HepG2 (cell line): ENCODE data around the gene C3orf18. TPM values are rescaled to one million over a fixed set of nuclear protein-coding genes. Genes with fewer than 3 reads are reported as not detected.

Experiments used
- BRCA1 ChIP-seq: sonication (generic); formaldehyde crosslinking; IDR thresholded peaks from 2 replicates; pipeline ENCODE4 v1.4.0; 2020; ENCODE audit warnings: missing genetic modification reagents
- ETV5 ChIP-seq: IDR thresholded peaks from 2 replicates; pipeline ENCODE4 v1.6.1; 2018; ENCODE audit warnings: missing biosample characterization, missing genetic modification reagents, inconsistent platforms, borderline replicate concordance
- ETV6 ChIP-seq: sonication (generic); formaldehyde crosslinking; conservative IDR thresholded peaks from 2 replicates; pipeline ENCODE4 v1.4.0; 2020; ENCODE audit warnings: missing genetic modification reagents
- KAT2B ChIP-seq: fragments of 150-350 bp; IDR thresholded peaks from 2 replicates; pipeline ENCODE4 v1.6.1; 2014; ENCODE audit warnings: low read depth, low read length, borderline replicate concordance
- KLF16 ChIP-seq, 2 experiments: sonication (generic) in 1 of 2; formaldehyde crosslinking in 1 of 2; IDR thresholded peaks; 2 replicates each; pipeline versions ENCODE4 v1.6.1 to v1.8.0; 2016 to 2023; ENCODE audit warnings: missing genetic modification reagents in 2 of 2, missing compliant biosample characterization in 1 of 2
- MAFK ChIP-seq, 2 experiments: IDR thresholded peaks in 1 of 2; conservative IDR thresholded peaks in 1 of 2; 2 replicates each; pipeline ENCODE4 v1.6.1; 2011; ENCODE audit warnings: improper control_type of control experiment in 2 of 2, low read length in 2 of 2
- MIER2 ChIP-seq: IDR thresholded peaks from 2 replicates; pipeline ENCODE4 v1.6.1; 2016; ENCODE audit warnings: missing biosample characterization, missing genetic modification reagents
- NFRKB ChIP-seq: fragments of 450-650 bp; IDR thresholded peaks from 2 replicates; pipeline ENCODE4 v1.6.1; 2017
- SRY ChIP-seq: sonication (generic); formaldehyde crosslinking; IDR thresholded peaks from 2 replicates; pipeline ENCODE4 v1.8.0; 2022; ENCODE audit warnings: mild to moderate bottlenecking, missing genetic modification reagents
- XRCC5 ChIP-seq: fragments of 200-400 bp; formaldehyde crosslinking; optimal IDR thresholded peaks from 2 replicates; pipeline ENCODE3; 2017; ENCODE audit warnings: mild to moderate bottlenecking, low read length
- ZFY ChIP-seq: sonication (generic); formaldehyde crosslinking; IDR thresholded peaks from 2 replicates; pipeline ENCODE4 v1.4.0; 2020; ENCODE audit warnings: missing genetic modification reagents
- ZNF253 ChIP-seq: sonication (generic); formaldehyde crosslinking; IDR thresholded peaks from 2 replicates; pipeline ENCODE4 v1.8.0; 2022; ENCODE audit warnings: mild to moderate bottlenecking, missing genetic modification reagents, borderline replicate concordance
- ZNF781 ChIP-seq: sonication (generic); formaldehyde crosslinking; IDR thresholded peaks from 2 replicates; pipeline ENCODE4 v1.5.1; 2020; ENCODE audit warnings: borderline replicate concordance, mild to moderate bottlenecking, missing genetic modification reagents; ENCODE audit errors: not compliant biosample characterization
- ZNF792 ChIP-seq: IDR thresholded peaks from 2 replicates; pipeline ENCODE4 v1.6.1; 2016
- ZNF891 ChIP-seq: sonication (generic); formaldehyde crosslinking; IDR thresholded peaks from 2 replicates; pipeline ENCODE4 v1.5.0; 2020; ENCODE audit warnings: mild to moderate bottlenecking, missing genetic modification reagents
- polyA plus RNA-seq, 8 experiments: library from polyadenylated mRNA; depleted of rRNA in 3 of 8; stranded (reverse) in 7 of 8; unstranded in 1 of 8; fragments of >200 nt; fragmentation: Illumina TruSeq in 4 of 8; extraction: Trizol in 4 of 8; gene quantifications; 2 replicates each; pipeline versions ENCODE4 v1.2.1 to v1.2.3, GENCODE V29; 2011 to 2016; ENCODE audit warnings: low read depth in 4 of 8, missing spikeins in 1 of 8, mixed read lengths in 1 of 8; ENCODE audit not compliant: insufficient read depth in 1 of 8
- total RNA-seq, 5 experiments: library from RNA; depleted of rRNA; stranded (reverse); fragments of >200 nt; fragmentation: Illumina TruSeq; extraction: Trizol; gene quantifications; 2 replicates each; pipeline ENCODE4 v1.2.3, GENCODE V29; 2016; ENCODE audit warnings: low read depth in 1 of 5
- TF ChIP-seq, protein P1 (sequence below): sonication (generic); formaldehyde crosslinking; IDR thresholded peaks from 2 replicates; pipeline ENCODE4 v1.5.0; 2020; ENCODE audit warnings: missing genetic modification reagents, mild to moderate bottlenecking, borderline replicate concordance
- TF ChIP-seq, protein P2 (sequence below): sonication (generic); formaldehyde crosslinking; IDR thresholded peaks from 2 replicates; pipeline ENCODE4 v1.4.0; 2020; ENCODE audit warnings: missing genetic modification reagents
- TF ChIP-seq, protein P3 (sequence below): sonication (generic); formaldehyde crosslinking; IDR thresholded peaks from 2 replicates; pipeline ENCODE4 v1.8.1; 2023; ENCODE audit warnings: mild to moderate bottlenecking, inconsistent platforms, moderate library complexity, missing genetic modification reagents, borderline replicate concordance
- TF ChIP-seq, protein P4 (sequence below): IDR thresholded peaks from 2 replicates; pipeline ENCODE4 v1.6.1; 2016; ENCODE audit warnings: low read depth, missing genetic modification reagents, missing compliant biosample characterization
- TF ChIP-seq, protein P5 (sequence below): sonication (generic); formaldehyde crosslinking; conservative IDR thresholded peaks from 2 replicates; pipeline ENCODE4 v1.4.0; 2020; ENCODE audit warnings: missing genetic modification reagents

C3orf18 gene
- total and polyA plus RNA-seq, 2 of the 13 experiments (the other 11 are each of a cell fraction or from before 2014, with no cell fraction given), result 1.6 to 4.8 TPM

DNA sequence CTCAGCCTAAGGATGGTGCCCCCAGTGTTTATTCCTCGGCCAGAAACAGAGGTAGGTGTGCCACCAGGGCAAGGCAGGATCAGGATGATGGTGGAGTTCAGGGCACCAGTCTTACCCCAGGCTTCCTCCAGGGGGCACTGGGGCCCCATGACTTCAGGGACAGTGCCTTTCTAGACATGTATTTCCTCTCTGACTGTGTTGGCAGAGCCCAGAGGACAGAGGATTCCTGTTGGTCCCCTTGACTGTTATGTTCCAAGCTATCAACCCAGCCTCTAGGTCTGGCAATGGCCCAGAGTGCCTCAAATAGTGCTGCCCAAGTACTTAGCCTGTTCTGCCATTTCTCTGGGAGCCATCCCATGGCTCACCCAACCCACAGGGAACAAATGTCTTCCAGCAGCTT is 4.6 kb upstream of the C3orf18 start (continued):
- no peak for TF ChIP-seq ZNF781 (CRISPR knock-in tag)
- no peak for TF ChIP-seq SRY
- TF ChIP-seq, protein P1, sequence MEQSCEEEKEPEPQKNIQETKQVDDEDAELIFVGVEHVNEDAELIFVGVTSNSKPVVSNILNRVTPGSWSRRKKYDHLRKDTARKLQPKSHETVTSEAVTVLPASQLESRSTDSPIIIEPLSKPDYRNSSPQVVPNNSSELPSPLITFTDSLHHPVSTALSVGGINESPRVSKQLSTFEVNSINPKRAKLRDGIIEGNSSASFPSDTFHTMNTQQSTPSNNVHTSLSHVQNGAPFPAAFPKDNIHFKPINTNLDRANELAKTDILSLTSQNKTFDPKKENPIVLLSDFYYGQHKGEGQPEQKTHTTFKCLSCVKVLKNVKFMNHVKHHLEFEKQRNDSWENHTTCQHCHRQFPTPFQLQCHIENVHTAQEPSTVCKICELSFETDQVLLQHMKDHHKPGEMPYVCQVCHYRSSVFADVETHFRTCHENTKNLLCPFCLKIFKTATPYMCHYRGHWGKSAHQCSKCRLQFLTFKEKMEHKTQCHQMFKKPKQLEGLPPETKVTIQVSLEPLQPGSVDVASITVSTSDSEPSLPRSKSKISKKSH (CRISPR knock-in tag), result no peak
- TF ChIP-seq ZNF891 (CRISPR knock-in tag), result peak; percentile 72; the same call in 1 of the 2 replicates
- TF ChIP-seq, protein P2, sequence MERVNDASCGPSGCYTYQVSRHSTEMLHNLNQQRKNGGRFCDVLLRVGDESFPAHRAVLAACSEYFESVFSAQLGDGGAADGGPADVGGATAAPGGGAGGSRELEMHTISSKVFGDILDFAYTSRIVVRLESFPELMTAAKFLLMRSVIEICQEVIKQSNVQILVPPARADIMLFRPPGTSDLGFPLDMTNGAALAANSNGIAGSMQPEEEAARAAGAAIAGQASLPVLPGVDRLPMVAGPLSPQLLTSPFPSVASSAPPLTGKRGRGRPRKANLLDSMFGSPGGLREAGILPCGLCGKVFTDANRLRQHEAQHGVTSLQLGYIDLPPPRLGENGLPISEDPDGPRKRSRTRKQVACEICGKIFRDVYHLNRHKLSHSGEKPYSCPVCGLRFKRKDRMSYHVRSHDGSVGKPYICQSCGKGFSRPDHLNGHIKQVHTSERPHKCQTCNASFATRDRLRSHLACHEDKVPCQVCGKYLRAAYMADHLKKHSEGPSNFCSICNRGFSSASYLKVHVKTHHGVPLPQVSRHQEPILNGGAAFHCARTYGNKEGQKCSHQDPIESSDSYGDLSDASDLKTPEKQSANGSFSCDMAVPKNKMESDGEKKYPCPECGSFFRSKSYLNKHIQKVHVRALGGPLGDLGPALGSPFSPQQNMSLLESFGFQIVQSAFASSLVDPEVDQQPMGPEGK (CRISPR knock-in tag), result peak; percentile 35; the same call in 1 of the 2 replicates
- TF ChIP-seq KAT2B, result no peak
- TF ChIP-seq, protein P3, sequence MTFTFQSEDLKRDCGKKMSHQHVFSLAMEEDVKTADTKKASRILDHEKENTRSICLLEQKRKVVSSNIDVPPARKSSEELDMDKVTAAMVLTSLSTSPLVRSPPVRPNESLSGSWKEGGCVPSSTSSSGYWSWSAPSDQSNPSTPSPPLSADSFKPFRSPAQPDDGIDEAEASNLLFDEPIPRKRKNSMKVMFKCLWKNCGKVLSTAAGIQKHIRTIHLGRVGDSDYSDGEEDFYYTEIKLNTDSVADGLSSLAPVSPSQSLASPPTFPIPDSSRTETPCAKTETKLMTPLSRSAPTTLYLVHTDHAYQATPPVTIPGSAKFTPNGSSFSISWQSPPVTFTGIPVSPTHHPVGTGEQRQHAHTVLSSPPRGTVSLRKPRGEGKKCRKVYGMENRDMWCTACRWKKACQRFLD, result no peak
- TF ChIP-seq ZFY (CRISPR knock-in tag), result no peak
- 0 out of 2 replicates have a peak, but pooled peaks have one; percentile 30 for TF ChIP-seq MIER2 (CRISPR knock-in tag)
- TF ChIP-seq ETV6 (CRISPR knock-in tag), result 0 out of 2 replicates have a peak, but pooled peaks have one; percentile 27
- TF ChIP-seq ZNF253 (CRISPR knock-in tag), result no peak
- TF ChIP-seq NFRKB, result no peak
- TF ChIP-seq KLF16 (CRISPR knock-in tag; IDR thresholded peaks at IDR 0.05), result peak in 1 of 2 experiments; percentile 47; a peak in 1 of 4 replicates
- TF ChIP-seq, protein P4, sequence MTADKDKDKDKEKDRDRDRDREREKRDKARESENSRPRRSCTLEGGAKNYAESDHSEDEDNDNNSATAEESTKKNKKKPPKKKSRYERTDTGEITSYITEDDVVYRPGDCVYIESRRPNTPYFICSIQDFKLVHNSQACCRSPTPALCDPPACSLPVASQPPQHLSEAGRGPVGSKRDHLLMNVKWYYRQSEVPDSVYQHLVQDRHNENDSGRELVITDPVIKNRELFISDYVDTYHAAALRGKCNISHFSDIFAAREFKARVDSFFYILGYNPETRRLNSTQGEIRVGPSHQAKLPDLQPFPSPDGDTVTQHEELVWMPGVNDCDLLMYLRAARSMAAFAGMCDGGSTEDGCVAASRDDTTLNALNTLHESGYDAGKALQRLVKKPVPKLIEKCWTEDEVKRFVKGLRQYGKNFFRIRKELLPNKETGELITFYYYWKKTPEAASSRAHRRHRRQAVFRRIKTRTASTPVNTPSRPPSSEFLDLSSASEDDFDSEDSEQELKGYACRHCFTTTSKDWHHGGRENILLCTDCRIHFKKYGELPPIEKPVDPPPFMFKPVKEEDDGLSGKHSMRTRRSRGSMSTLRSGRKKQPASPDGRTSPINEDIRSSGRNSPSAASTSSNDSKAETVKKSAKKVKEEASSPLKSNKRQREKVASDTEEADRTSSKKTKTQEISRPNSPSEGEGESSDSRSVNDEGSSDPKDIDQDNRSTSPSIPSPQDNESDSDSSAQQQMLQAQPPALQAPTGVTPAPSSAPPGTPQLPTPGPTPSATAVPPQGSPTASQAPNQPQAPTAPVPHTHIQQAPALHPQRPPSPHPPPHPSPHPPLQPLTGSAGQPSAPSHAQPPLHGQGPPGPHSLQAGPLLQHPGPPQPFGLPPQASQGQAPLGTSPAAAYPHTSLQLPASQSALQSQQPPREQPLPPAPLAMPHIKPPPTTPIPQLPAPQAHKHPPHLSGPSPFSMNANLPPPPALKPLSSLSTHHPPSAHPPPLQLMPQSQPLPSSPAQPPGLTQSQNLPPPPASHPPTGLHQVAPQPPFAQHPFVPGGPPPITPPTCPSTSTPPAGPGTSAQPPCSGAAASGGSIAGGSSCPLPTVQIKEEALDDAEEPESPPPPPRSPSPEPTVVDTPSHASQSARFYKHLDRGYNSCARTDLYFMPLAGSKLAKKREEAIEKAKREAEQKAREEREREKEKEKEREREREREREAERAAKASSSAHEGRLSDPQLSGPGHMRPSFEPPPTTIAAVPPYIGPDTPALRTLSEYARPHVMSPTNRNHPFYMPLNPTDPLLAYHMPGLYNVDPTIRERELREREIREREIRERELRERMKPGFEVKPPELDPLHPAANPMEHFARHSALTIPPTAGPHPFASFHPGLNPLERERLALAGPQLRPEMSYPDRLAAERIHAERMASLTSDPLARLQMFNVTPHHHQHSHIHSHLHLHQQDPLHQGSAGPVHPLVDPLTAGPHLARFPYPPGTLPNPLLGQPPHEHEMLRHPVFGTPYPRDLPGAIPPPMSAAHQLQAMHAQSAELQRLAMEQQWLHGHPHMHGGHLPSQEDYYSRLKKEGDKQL (CRISPR knock-in tag), result no peak
- TF ChIP-seq MAFK (conservative IDR thresholded peaks at IDR 0.05 in 1 of 2, IDR thresholded peaks at IDR 0.05 in 1 of 2; ENCODE audit: low read length in 2 of 2), result no peak
- TF ChIP-seq, protein P5, sequence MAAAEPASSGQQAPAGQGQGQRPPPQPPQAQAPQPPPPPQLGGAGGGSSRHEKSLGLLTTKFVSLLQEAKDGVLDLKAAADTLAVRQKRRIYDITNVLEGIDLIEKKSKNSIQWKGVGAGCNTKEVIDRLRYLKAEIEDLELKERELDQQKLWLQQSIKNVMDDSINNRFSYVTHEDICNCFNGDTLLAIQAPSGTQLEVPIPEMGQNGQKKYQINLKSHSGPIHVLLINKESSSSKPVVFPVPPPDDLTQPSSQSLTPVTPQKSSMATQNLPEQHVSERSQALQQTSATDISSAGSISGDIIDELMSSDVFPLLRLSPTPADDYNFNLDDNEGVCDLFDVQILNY (CRISPR knock-in tag), result no peak
- TF ChIP-seq ZNF792 (CRISPR knock-in tag), result peak; percentile 54; the same call in 1 of the 2 replicates
- TF ChIP-seq BRCA1 (CRISPR knock-in tag), result no peak
- TF ChIP-seq ETV5 (CRISPR knock-in tag), result peak; percentile 20; the same call in 1 of the 2 replicates
- TF ChIP-seq XRCC5, result peak; percentile 44
